PFSK-1 (cell line): ENCODE results near the gene GOLGA5.

Experiments used
- FOXP2 ChIP-seq: optimal IDR thresholded peaks from 2 replicates; pipeline ENCODE3; 2011; ENCODE audit warnings: borderline replicate concordance, control low read depth, inconsistent platforms; ENCODE audit not compliant: insufficient read depth; ENCODE audit errors: extremely low read length, extremely low read depth
- SIN3A ChIP-seq: IDR thresholded peaks from 2 replicates; pipeline ENCODE4 v1.6.1; 2012; ENCODE audit warnings: mild to moderate bottlenecking, low read length, moderate library complexity, borderline replicate concordance; ENCODE audit not compliant: insufficient read depth
- TAF1 ChIP-seq: IDR thresholded peaks from 2 replicates; pipeline ENCODE4 v1.6.1; 2012; ENCODE audit warnings: low read length, control low read depth, borderline replicate concordance; ENCODE audit not compliant: insufficient read depth
- TF ChIP-seq, protein P1 (sequence below), 2 experiments: IDR thresholded peaks; 2 replicates each; pipeline versions ENCODE4 v1.6.1 to v1.8.0; 2011 to 2012; ENCODE audit warnings: low read depth in 2 of 2, low read length in 2 of 2, control low read depth in 1 of 2, inconsistent platforms in 1 of 2, mild to moderate bottlenecking in 1 of 2, moderate library complexity in 1 of 2; ENCODE audit not compliant: insufficient read depth in 1 of 2

DNA sequence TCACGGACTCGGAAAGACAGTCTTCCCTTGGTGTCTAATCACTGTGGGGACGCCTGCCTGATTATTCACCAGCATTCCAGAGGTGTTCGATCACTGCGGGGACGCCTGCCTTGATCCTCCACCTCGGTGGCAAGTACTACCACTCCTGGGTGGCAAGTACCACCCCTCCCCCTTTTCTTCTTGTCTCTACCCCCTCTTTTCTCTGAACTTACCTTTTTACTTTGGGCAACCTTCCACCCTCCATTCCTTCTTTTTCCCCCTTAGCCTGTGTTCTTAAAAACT, 33.6 kb upstream of the GOLGA5 start:
- TF ChIP-seq, protein P1, sequence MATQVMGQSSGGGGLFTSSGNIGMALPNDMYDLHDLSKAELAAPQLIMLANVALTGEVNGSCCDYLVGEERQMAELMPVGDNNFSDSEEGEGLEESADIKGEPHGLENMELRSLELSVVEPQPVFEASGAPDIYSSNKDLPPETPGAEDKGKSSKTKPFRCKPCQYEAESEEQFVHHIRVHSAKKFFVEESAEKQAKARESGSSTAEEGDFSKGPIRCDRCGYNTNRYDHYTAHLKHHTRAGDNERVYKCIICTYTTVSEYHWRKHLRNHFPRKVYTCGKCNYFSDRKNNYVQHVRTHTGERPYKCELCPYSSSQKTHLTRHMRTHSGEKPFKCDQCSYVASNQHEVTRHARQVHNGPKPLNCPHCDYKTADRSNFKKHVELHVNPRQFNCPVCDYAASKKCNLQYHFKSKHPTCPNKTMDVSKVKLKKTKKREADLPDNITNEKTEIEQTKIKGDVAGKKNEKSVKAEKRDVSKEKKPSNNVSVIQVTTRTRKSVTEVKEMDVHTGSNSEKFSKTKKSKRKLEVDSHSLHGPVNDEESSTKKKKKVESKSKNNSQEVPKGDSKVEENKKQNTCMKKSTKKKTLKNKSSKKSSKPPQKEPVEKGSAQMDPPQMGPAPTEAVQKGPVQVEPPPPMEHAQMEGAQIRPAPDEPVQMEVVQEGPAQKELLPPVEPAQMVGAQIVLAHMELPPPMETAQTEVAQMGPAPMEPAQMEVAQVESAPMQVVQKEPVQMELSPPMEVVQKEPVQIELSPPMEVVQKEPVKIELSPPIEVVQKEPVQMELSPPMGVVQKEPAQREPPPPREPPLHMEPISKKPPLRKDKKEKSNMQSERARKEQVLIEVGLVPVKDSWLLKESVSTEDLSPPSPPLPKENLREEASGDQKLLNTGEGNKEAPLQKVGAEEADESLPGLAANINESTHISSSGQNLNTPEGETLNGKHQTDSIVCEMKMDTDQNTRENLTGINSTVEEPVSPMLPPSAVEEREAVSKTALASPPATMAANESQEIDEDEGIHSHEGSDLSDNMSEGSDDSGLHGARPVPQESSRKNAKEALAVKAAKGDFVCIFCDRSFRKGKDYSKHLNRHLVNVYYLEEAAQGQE (IDR thresholded peaks at IDR 0.05; ENCODE audit: insufficient read depth in 1 of 2, low read depth in 2 of 2, low read length in 2 of 2) = no peak
- no peak for TF ChIP-seq TAF1
- no peak for TF ChIP-seq SIN3A
- no peak for TF ChIP-seq FOXP2
